ENCODE measurements around the gene PGD.

DNA sequence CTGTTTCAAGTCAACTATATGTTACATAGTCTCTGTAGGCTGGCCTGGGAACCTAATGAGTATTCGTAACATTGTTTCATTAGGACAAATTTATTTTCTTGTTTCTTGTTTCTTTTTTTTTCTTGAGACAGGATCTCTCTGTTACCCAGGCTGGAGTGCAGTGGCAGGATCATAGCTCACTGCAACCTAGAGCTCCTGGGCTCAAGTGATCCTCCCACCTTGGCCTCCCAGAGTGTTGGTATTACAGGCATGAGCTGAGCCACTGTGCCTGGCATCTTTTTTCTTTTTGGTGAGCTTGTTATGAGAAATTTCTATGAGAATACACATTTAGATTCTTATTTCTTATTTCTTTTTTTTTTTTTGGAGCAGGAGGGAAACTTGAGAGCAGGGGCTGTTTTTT lies 38.2 kb downstream of the PGD start:
- TF ChIP-seq, protein P1, sequence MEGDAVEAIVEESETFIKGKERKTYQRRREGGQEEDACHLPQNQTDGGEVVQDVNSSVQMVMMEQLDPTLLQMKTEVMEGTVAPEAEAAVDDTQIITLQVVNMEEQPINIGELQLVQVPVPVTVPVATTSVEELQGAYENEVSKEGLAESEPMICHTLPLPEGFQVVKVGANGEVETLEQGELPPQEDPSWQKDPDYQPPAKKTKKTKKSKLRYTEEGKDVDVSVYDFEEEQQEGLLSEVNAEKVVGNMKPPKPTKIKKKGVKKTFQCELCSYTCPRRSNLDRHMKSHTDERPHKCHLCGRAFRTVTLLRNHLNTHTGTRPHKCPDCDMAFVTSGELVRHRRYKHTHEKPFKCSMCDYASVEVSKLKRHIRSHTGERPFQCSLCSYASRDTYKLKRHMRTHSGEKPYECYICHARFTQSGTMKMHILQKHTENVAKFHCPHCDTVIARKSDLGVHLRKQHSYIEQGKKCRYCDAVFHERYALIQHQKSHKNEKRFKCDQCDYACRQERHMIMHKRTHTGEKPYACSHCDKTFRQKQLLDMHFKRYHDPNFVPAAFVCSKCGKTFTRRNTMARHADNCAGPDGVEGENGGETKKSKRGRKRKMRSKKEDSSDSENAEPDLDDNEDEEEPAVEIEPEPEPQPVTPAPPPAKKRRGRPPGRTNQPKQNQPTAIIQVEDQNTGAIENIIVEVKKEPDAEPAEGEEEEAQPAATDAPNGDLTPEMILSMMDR (IDR thresholded peaks at IDR 0.05; ENCODE audit: low read depth, low read length), result no peak
- TF ChIP-seq, protein P2, sequence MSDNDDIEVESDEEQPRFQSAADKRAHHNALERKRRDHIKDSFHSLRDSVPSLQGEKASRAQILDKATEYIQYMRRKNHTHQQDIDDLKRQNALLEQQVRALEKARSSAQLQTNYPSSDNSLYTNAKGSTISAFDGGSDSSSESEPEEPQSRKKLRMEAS (IDR thresholded peaks at IDR 0.05; ENCODE audit: low read depth, low read length), result no peak
- no peak for TF ChIP-seq POLR2A (IDR thresholded peaks at IDR 0.05; ENCODE audit: extremely low read depth, insufficient read length)
- no peak for TF ChIP-seq MYC (IDR thresholded peaks at IDR 0.05; ENCODE audit: low read depth, low read length)
